OCI-LY7 (cell line): ENCODE results near the gene FAM186B. TPM values are rescaled to one million over a fixed set of nuclear protein-coding genes. Genes with fewer than 3 reads are reported as not detected.

Experiments
- BruUV-seq: library from RNA; stranded (reverse); fragments of 400-500 nt; replicated peaks from 2 replicates; lab custom pipeline; 2021; lab: Mats Ljungman, UMichigan
- CTCF ChIA-PET: fragments of 300-600 bp; sonication (Branson Sonifier 250); formaldehyde crosslinking; loops from one replicate; lab custom pipeline; 2022; ENCODE audit warnings: antibody characterized with exemption; ENCODE audit not compliant: unreplicated experiment; lab: Charles Lee
- POLR2A ChIA-PET: fragments of 300-600 bp; sonication (Branson Sonifier 250); formaldehyde crosslinking; loops from one replicate; lab custom pipeline; 2022; ENCODE audit warnings: antibody characterized with exemption; lab: Charles Lee
- DNase-seq: peaks from one replicate; pipeline ENCODE4 v3.0.0-alpha.2; 2015; ENCODE audit warnings: low spot score
- H2AFZ ChIP-seq: fragments of 200-600 bp; sonication (generic), shearing (Covaris generic); 2 replicates; pipeline ENCODE4 v1.6.1; 2014; ENCODE audit warnings: mild to moderate bottlenecking, antibody characterized with exemption, low read length, moderate library complexity
- H3K27ac ChIP-seq: fragments of 200-600 bp; sonication (generic); 2 replicates; pipeline ENCODE4 v1.5.1; 2014; ENCODE audit warnings: mixed run types, low read depth, mild to moderate bottlenecking, moderate library complexity, low read length, inconsistent platforms; ENCODE audit not compliant: poor library complexity, severe bottlenecking
- H3K36me3 ChIP-seq: fragments of 200-600 bp; sonication (generic); 2 replicates; pipeline ENCODE4 v1.6.1; 2014; ENCODE audit warnings: mild to moderate bottlenecking, antibody characterized with exemption, low read length, moderate library complexity, mixed read lengths; ENCODE audit not compliant: insufficient read depth
- H3K4me1 ChIP-seq: fragments of 200-600 bp; sonication (generic); 2 replicates; pipeline ENCODE4 v1.5.1; 2014; ENCODE audit warnings: mild to moderate bottlenecking, low read length; ENCODE audit not compliant: insufficient read depth, poor library complexity, severe bottlenecking
- H3K4me2 ChIP-seq: fragments of 200-600 bp; sonication (generic); 2 replicates; pipeline ENCODE4 v1.6.1; 2014; ENCODE audit warnings: mild to moderate bottlenecking, low read length
- H3K4me3 ChIP-seq: fragments of 200-600 bp; sonication (generic); 2 replicates; pipeline ENCODE4 v1.5.1; 2014; ENCODE audit warnings: mild to moderate bottlenecking, low read depth, low read length; ENCODE audit not compliant: poor library complexity, severe bottlenecking
- H3K79me2 ChIP-seq: fragments of 200-600 bp; sonication (generic); 2 replicates; pipeline ENCODE4 v1.6.1; 2016; ENCODE audit warnings: low read depth, mild to moderate bottlenecking, low read length, moderate library complexity, mixed read lengths; ENCODE audit not compliant: insufficient read depth
- H3K9me2 ChIP-seq: fragments of 200-600 bp; sonication (generic); 2 replicates; pipeline ENCODE4 v1.6.1; 2016; ENCODE audit warnings: mild to moderate bottlenecking, low read length, mixed read lengths; ENCODE audit not compliant: insufficient read depth
- H3K9me3 ChIP-seq: fragments of 200-600 bp; sonication (generic); 2 replicates; pipeline ENCODE4 v1.6.1; 2014; ENCODE audit warnings: mild to moderate bottlenecking, mixed run types, low read length, mixed read lengths
- H4K20me1 ChIP-seq: fragments of 200-600 bp; sonication (generic); 2 replicates; pipeline ENCODE4 v1.6.1; 2014; ENCODE audit warnings: mild to moderate bottlenecking, antibody characterized with exemption, low read length, moderate library complexity, mixed read lengths; ENCODE audit not compliant: insufficient read depth
- CTCF ChIP-seq: fragments of 200-600 bp; sonication (generic); conservative IDR thresholded peaks from 2 replicates; pipeline ENCODE4 v1.5.1; 2014; ENCODE audit warnings: mild to moderate bottlenecking, antibody characterized with exemption, low read length, moderate library complexity, mixed read lengths
- EZH2phosphoT487 ChIP-seq: fragments of 200-600 bp; sonication (generic); IDR thresholded peaks from 2 replicates; pipeline ENCODE4 v1.6.1; 2018; ENCODE audit warnings: low read depth, borderline replicate concordance, mild to moderate bottlenecking, mixed run types, antibody characterized with exemption, low read length, moderate library complexity, mixed read lengths
- intact Hi-C: fragments of 100-400 bp; cut with micrococcal nuclease; formaldehyde crosslinking; loops from one replicate; pipeline ENCODE4 v1.10.0; 2022; ENCODE audit not compliant: unreplicated experiment
- total RNA-seq, 2 experiments: library from RNA; depleted of rRNA in 1 of 2; stranded (reverse); fragments of >200 nt in 1 of 2; shearing (Covaris generic) in 1 of 2; gene quantifications; 2 replicates each; pipeline ENCODE4 v1.2.3, GENCODE V29; 2014 to 2022

Gene FAM186B
- total RNA-seq, 2 experiments from 2014 or later = 0.60 to 2.8 TPM

DNA sequence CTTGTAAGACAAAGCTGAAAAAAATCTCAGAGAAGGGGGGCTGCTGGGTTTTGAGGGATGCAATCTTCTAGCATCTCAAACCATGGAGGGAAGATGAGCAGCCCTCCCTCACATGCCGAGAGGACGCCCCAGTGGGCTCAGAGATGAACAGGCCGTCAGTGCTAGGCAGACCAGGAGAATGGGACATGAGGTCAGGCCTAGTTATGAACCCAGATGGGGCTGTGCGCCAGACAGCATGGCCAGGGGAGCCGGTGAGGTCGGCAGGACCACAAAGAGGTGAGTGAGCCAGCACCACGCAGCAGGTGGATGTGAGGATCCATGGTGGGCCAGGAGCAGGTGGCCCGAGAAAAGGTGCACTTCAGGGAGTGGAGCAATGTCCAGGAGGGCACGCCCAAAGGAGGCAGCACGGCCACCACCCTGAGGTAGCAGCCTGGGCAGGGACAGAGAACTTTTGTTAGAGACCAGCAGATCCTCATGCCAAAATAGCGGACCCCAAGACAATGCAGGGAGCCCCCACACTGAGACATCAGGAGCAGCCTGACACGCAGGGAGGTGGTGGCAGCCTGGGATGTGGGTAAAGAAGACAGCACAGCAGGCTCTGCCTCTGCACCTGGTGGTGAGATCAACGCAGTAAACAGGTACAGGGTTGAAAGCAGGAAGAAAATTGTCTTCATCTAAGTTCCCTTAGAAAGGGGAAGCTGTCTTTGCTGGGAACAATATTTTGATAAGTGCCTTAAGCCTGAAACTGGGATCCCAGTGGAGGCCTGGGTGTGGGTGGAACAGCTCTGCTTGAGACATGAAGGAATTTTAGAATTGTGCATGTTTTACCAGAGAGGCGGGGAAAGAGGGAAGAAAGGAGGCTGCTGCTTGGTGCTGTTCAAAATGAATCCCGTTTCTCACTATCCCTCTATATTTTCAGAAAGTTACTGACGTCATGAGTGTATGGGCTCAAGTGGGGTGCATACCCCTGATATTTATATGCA lies 19.7 kb downstream of the FAM186B start:
- H3K9me3 ChIP-seq = no peaks in the 10 kb centered on the region
- no peak overlapping the region for H2AFZ ChIP-seq
- peaks cover 22% of the 10 kb centered on the region for H3K36me3 ChIP-seq
- DNase-seq = no peak
- H3K4me1 ChIP-seq = no peaks in the 10 kb centered on the region
- no TSS peak for BruUV-seq
- no peak for TF ChIP-seq CTCF
- no peak for TF ChIP-seq EZH2phosphoT487
- intact Hi-C loops = no loop called here
- H4K20me1 ChIP-seq = no peaks in the 10 kb centered on the region
- H3K27ac ChIP-seq = no peak overlapping the region
- H3K4me3 ChIP-seq = no peak overlapping the region
- CTCF ChIA-PET = no interaction called here
- POLR2A ChIA-PET = no interaction called here
- no peaks in the 10 kb centered on the region for H3K79me2 ChIP-seq
- H3K9me2 ChIP-seq = no peaks in the 10 kb centered on the region
- H3K4me2 ChIP-seq = no peak overlapping the region

- H3K27ac ChIP-seq = no peak overlapping the region
- H3K9me3 ChIP-seq = no peaks in the 10 kb centered on the region
- no peak overlapping the region for H3K4me2 ChIP-seq
- H2AFZ ChIP-seq = no peak overlapping the region
- H4K20me1 ChIP-seq = no peaks in the 10 kb centered on the region
- TF ChIP-seq CTCF (no peak), EZH2phosphoT487 (no peak)
- peaks cover 15% of the 10 kb centered on the region for H3K36me3 ChIP-seq
- no peak overlapping the region for H3K4me3 ChIP-seq
- intact Hi-C loops = no loop called here
- H3K4me1 ChIP-seq = no peaks in the 10 kb centered on the region
- H3K79me2 ChIP-seq = no peaks in the 10 kb centered on the region
- no peak for DNase-seq
- POLR2A ChIA-PET = interaction anchor here (0.6 kb wide), 1 partner anchor 26 kb away, joined by 3 read pairs; no protein-coding TSS in a partner anchor
- CTCF ChIA-PET = no interaction called here
- no TSS peak for BruUV-seq
- no peaks in the 10 kb centered on the region for H3K9me2 ChIP-seq
Observed at GRCh38 chr12:49584591-49584990, 20.8 kb downstream of the FAM186B start.
